ENCODE results near the gene ARFGAP2.

- TF ChIP-seq POLR2A (IDR thresholded peaks at IDR 0.05) (no peak), CTCF (IDR thresholded peaks at IDR 0.05) (no peak)
These were observed 29.0 kb downstream of the ARFGAP2 start for GRCh38 chr11:47147681-47148080.

Data from adrenal gland (tissue), 5 donors.